ENCODE data around the gene MSANTD4.
"Not testable (repeated sequence)": the region's sequence is repeated elsewhere in the genome, so short reads cannot be mapped to it uniquely, and the experiment has no call there.

MSANTD4 gene

DNA sequence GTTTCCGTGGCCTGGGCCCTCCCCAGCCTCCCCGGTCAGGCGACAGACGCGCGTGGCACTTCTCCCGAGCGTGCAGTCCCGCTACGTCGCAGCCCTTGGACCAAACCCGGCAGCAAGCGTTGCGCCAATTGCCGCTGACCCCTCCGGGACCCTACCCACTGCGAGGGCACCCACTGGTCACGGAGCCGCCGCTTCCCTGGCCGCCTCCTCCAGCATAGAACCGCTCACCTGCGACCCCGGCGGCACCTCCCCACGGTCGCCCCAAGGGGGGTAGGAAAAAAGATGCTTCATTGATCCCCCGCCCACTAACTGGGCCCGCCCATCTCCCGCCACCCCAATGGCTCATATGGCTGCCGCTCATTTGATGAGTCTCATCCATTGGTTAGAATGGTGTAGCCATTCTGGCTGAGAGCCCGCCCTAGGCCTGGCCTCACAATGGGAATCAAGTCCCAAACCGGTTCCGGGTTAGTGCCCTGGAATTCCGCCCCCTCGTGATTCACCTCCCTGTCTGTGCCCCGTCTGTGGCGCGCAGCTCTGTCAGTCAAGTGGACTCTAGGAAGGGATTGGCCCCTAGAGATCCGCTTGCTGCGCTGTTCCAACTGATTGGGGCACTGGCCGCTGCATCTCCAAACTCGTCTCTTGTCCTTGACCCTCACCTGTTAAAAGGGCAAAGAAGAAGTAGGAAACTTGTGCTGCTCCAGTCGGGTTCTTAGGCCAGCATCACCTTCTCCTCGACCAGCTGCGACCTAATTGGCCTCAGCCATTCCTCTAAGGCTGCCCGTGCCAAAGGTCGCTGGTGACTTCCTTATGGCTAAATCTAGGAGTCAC lies at the start of gene MSANTD4:
TSS of gene MSANTD4 (minus strand) at position 274 of the 828 bp plus-strand sequence. CDS start 11,323 bp downstream, outside the sequence.
- DNase-seq = peak; percentile 98

DNA sequence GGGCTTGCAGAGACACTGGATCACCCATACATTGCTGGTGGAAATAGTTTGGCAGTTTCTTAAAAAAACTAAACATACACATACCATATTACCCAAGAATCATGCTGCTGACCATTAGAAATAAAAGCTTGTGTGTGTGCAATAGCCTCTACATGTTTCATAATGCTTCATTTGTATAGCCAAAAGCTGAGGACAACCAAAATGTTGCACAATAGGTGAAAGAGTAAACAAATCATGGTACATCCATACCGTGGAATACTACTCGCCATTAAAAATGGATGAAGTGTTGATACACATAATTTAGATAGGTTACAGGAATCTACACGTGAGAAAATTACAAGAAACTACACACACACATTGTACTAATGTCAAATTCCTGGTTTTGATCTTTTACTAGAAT lies 48.6 kb upstream of the MSANTD4 start:
- DNase-seq = no peak

DNA sequence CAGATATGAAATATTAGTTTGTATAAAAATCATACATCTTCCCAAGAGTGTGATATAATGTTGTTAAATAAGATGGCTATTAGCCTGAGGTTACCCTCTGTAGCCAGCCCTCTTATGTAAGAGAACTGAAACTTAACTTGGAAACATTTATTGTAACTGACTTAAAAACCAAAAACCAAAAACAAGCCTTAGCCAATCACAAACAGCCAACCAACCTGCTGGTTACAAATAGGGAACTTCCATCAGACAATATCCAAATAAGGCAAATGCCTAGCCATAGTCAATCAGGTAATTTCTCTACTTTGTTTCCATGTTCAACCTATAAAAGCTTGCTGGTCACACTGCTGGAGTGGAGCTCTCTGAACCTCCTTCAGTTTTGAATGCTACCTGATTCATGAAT lies 41.0 kb upstream of the MSANTD4 start:
- DNase-seq = no peak

DNA sequence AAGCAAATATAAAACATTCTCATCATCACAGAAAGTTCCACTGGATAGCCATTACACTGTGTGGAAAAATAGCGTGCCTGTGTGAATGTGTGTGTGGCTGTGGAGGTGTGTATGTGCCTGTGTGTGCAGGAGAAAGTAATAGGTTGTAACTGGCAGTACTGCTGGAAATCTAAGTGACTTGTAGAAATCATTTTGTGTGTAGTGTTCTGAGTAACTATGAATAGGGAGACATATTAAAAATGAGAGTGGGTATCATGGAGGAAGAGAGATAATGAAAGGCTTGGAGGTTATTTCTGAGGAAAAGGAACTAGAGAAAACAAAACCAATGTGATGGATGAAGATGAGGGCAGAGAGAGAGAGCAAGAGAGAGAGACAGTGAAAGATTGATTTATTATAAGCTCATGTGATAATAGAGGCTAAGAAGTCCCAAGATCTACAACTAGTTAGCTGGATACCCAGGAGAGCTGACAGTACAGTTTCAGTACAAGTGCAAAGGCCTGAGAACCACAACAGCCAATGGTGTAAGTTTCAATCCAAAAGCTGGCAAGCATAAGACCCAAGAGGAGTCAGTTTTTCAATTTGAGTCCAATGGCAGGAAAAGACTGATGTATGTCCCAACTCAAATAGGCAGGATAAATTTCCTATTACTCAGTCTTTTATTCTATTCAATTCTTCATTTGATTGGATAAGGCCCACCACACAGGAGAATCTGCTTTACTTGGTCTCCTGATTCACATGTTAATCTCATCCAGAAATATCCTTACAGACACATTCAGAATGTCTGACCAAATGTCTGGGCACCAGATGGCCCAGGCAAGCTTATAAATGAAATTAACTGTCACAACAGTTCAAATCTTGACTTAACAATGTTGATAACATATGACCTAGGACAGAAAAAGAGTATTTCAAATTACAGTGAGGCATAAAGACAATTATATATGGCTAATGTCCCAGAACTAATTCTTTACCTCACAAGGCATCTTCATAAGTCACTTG lies 40.2 kb upstream of the MSANTD4 start:
- DNase-seq = no peak

DNA sequence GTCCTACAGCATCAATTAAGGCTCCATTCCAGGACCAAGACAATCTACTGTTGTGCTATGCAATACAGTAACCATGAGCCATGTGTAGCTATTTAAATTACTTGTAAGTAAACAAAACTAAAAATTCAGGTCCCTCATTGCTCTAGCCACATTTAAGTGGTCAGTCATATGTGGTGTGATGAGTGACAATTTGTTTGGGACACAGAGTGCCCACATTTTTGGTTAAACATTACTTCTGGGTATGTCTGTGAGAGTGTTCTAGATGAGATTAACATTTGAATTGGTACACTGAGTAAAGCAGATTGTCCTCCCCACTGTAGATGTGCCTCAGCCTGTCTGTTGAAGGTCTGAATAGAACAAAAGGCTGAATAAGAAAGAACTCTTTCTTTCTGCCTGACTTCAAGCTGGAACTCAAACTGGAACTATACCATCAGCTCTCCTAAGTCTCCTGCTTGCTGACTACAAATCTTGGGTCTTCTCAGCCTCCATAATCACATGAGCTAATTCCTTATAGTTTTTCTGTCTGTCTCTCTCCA lies 39.3 kb upstream of the MSANTD4 start:
- DNase-seq = no peak

DNA sequence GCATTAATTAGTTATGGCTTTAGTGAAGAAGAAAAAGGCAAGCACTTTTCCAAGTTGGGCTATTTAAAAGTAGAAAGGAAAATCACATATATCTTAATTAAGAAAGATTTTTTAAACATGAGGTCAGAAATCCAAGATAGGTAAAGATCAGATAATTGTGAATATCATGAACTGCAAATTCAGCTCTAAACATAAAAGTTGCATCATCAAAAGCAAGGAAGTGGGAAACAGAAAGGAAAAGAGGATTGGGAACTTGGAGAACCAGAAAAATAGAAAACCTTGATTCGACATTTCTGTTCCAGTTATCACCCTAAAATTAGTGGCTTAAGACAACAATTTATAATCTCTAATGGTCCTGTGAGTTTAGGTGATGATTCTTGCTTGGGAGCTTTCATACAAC lies 37.6 kb upstream of the MSANTD4 start:
- no peak for DNase-seq

DNA sequence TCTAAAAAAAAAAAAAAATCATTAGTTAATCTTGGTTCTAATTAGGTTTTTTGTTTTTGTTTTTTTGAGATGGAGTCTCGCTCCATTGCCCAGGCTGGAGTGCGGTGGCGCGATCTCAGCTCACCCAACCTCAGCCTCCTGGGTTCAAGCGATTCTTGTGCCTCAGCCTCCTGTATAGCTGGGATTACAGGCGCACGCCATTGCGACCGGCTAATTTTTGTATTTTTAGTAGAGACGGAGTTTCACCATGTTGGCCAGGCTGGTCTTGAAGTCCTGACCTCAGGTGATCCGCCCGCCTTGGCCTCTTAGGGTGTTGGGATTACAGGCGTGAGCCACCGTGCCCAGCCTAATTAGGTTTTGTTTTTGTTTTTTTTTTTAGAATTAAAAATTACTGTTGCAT lies 36.3 kb upstream of the MSANTD4 start:
- not testable (repeated sequence) for DNase-seq

DNA sequence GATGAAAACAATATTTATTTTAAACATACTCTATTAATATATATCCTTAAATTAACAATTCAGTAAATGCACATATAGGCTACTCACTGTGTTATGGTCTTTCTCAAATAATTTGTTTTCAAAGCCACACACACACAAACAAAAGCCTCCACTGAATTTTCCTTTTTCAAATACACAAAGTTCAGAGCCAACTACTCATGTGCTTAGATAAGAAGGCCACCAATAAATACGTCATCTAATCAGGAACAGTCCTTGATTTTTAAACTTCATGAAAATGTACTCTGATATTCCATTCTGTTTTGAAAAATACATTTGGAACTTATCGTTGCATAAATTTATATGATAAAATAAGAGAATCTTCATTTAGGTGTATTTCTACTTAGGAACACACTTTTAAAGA lies 29.1 kb upstream of the MSANTD4 start:
- no peak for DNase-seq

DNA sequence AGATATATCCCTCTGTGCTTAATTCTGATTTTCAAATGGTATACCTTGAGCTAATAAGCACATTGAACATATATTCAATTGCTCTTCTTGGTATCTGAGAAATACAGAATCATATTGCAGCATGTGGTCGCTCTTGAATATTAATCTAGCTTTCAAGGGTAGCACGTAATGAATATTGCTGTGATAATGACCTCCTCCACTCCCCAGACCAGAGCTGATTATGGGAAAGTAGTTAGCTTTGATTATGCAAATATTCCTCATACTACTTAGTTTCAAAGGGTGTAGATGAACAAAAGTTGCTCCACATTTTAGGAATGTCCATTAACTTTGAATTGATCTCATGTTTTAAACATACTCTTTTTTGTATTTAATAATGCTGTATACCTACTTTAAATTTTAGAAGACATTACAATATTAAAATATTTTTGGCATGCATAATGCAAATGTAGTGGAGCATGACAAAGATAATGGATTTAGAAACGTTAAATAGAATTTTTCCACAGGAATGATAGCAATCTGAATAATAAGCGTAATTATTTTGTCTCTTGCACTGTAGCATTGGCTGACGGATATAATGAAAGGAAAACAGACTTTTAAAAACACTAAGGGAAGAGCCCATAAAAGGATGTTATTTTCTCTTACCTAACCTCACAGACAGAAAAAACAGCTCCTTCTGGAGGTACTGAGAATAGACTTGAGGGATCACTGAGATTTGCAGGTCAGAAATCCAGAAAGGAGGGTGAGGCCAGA lies 27.9 kb upstream of the MSANTD4 start:
- no peak for DNase-seq

DNA sequence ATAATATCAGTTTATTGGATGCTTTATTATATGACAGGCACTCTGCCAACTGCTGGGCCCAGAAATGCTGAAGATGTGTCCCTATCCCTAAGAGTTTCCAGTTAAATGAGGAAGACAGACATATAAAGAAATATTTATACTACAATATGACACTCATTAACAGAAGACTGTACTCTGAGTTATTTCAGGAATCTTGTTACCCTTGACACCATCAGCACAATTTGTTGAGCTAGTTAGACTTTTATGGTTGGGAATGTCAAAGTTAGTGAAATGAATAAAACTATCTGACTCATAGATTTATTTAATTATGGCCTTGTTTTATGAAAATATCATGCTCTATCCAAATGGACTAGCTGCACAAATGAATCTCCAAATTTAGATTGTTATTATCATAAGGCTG lies 25.6 kb upstream of the MSANTD4 start:
- no peak for DNase-seq

DNA sequence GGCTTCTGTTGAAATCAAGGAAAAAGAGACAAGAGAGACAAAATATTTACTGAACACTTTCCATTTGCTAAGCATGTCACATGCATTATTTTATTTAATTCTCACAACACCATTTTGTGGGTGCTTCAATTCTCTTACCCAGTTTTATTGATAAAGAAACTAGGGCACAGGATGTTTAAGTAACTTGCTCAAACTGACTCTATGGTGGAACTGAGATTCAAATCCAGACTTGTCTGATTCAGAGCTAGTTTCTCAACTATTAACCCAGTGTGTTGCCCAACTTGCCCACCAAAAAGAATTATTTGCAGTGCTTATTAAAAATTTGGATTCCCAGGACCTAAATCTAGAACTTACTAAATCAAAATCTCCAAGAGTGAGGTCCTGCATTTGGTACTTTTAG lies 21.5 kb upstream of the MSANTD4 start:
- DNase-seq = no peak

DNA sequence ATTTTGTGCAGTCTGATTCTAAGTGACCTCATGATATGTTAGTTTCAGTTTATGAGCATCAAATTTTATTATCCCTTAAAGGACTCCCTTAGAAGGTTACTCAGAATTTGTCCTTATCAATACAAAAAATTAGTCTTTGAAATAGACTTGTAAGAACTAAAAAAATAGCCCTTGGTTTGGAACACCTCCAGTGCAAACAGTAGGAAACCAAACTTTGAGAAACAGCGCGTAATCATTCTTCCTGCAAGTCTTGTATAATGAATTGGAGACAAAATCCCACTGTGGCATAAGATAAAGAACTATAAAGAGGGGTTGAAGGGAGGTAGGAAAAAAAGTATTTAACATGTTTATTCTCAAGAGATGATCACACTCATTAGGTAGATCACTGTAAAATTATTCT lies 10.8 kb upstream of the MSANTD4 start:
- DNase-seq = no peak

DNA sequence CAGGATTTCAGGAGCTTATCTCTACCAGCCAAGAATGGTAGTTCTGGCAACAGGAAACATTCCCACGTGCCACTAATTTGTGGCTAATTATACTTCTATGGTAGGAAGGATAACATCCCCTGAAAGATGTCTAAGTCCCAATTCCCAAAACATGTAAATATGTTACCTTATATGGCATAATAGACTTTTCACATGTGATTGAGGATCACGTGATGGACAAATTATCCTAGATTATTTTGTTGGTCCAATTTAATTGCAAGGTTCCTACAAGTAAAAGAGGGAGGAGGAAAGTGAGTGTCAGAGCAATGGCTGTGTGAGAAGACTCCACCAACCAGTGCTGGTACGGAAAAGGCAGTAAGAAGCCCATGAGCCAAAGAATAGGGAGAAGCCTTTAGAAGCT lies 9.9 kb upstream of the MSANTD4 start:
- no peak for DNase-seq

DNA sequence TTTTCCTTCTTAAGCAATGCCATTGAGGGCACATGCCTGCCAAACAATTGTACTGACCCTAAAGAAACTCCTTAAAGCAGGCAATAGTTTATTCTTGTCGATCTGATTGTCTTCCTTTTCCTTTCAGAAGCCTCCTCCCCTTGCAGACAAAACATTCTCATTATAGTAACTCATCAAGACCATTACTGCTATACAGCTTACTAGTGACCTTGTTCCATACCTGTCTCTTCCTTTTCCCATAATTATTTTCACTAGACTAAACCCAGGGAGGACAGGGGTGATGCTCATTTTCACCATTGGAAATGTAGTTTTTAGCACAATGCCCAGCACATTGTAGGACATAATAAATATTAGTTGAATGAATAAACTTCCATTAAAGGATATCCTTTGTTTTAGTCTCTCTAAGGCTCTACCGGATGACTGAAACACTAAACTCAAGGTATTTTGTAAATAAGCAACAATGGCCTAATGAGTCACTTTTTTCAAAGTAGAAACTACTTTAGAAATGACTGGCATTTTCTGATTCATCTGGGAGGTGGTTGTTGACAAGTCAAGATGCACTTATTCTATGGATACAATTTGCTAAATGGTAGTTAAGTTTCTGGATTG lies 9.3 kb upstream of the MSANTD4 start:
- DNase-seq = no peak

DNA sequence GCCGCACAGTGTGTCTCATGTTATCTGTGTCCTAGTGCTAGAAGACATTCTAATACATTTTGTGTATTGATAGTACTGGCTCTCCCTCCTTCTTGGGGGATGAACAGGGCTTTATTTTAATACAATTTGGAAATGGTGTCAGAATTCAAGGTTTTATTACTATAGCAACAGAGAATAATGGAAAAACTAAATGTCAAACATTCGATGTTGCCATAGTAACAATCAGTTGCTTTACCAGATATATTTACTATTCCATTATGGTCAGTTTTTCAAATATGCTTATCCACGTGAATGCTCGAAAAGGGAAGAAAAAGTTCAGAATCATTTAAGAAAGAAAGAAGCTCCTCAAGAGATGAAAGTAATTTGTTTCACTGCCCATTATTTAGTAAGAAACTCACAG lies 8.6 kb upstream of the MSANTD4 start:
- DNase-seq = no peak

DNA sequence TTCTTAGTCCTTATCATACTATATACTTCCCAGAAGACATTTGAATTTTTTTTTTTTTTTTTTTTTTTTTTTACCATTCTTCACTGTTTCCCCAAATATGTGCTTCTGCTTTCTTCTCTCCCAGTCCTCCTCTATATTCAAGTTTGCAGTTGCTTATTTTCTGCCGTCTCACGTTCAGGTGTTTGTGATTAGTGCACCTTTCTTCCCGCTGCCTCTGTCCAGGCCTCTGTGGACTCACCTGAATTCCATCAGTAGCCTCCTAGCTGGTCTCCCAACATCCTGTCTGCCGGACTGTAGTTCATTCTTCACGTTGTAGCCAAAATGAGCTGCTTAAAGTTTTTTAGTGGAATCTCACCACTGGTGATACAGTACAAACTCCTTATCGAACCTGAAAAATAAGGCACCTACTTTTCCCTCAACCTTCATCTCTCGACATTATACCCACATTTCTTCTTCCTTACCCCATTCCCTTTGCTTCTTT lies 795 bp upstream of the MSANTD4 start:
- DNase-seq = no peak

DNA sequence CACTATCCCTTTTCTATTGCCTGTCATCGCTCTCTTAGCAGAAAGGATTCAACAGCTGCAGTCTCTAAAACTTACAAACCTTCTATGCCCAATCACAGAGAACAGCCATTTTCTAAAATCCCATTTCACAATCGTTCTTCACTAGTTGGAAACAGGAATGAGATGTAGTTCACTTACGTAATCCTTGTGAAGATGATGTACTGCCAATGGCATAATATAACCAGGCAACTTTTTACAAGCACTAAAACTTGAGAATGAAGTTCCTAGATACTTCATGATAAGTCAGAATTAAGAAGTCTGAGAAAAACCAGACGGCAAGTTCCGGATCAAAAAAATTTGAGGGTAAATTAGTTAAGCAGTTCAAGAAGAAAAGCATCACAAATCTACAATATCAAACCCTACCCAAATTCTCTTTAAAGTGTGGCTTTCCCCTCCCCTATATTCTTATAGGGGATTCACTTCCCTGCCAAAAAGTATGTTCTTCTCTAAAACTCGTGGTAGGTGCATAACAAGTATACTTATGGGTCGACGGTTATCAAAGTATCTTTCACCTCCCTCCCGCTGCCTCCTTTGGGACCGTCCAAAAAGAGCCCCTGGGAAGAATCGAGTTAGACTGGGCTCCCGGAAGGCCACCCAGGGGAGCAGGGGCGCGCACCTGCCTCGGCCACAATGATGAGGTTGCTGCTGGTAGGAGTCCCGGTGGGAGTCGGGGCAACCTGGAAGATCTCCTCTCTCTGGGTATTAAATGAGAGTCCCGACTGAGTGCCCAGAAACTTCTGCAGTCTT lies 666 bp downstream of the MSANTD4 start:
- DNase-seq = peak; percentile 22

DNA sequence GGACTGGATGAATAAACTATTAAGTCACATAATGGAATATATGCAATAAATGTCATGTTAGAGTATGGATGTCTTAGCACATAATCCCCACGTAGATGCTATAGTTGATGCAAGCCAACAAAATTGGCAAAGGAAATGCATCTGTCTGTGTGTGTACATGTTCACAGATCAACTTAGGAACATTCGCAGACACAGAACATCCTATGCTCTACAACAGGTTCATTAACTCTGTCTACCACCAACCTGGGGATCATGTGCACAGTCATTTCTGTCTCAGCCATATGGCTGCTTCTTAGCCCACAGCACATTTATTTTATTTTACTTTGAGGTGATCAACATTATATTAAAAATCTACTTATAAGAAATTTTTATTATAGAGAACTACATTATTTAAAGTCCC lies 4.9 kb downstream of the MSANTD4 start:
- DNase-seq = no peak

DNA sequence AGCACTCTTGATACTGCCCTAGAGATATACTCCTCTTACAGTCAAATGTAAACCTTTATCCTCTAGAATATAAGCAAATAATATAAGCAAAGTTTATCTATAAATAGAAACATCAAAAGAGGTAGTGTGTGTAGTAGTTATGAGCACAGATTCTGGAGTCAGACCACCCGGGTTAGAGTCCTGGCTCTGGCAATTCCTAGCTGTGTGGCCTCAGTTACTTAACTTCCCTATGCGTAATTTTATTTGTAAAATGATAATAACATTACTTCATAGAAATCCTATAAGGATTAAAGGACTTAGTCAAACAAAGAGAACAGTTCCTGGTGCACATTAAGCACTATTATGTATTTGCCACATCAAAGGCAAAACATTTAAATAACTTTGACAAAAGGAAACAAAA lies 7.0 kb downstream of the MSANTD4 start:
- no peak for DNase-seq

DNA sequence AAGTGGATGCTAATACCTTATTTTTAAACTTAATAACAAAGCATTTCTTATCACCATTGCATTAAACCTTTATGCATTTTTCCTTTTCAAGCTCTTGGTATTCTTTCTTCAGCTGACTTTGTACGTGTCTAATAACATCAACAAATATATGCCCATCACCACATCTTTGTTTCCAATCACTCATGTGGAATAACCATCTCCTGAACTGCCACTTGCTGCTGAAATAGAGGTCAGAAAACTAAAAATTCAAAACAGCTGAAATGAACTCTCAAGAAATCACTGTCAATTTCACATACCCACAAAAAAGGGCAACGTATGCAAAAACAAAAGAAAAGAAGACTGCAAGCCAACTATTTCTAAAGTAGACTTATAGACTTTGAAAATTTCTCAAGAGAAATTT lies 7.4 kb downstream of the MSANTD4 start:
- DNase-seq = no peak

DNA sequence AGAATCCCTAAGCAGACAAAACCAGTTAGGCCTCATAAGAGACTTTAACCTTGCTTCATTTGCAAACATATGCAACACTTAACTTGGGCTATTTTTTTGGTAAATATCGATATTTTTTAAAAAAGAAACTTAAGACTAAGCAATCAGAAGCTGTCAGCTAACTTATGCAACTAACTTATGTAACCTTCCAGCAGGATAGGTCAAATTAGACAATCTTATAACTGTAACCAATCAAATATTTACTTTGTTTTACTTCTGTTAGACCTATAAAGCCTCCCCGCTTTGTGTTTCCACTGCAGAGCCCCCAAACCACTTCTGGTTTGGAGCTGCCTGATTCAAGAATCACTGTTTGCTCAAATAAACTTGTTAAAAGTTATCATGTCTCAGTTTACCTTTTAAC lies 8.0 kb downstream of the MSANTD4 start:
- DNase-seq = no peak

Measured in NCI-H510A (cell line).